ENCODE results near the gene OSBPL7.
A peak's percentile ranks its signal among the peaks of the same experiment; 100 is the strongest.

OSBPL7 gene

DNA sequence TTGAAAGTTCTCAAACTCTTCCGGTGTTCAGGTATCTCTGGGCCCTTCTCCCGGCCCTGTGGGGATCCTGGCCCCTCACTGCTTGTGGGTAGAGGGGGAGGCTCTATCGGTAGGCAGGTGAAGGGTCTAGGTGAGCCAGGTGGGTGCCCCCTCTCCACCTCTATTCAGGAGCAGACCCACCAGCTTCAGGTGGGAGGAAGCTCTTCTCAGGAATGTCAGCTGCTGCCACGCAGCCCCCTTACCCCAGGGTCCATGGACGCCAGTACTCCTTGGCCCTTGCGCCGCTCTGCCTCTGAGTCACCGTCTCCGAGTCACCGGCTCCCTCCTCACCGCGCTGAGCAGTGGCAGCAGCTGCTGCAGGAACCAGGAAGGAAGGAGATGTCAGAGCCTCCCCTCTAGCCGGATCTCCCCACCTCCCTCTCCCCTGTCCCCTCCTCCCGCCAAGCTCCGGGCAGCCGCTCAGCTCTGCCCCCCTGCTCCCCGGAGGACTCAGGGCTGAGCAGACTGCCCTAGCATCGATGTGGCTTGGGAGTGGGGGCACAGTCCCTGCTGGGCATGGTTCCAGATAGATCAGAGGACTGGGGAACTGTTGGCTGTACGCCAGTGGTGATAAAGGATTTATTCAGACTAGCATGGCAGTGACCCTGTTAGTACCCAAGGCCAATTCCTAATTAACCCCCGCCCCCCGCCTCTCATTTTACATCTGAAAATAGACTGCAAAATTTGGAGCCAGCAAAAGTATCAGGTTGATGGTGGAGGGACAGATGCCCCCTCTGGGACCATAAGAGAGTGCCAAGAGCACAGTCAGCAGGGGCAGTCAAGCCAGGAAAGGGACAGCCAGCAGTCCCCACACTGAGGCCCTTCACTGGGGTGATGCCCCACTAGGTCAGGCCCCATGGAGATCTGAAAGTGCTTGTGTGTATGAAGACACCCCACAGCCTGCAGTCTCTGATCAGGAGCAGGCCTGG lies at the start of gene OSBPL7:
Gene OSBPL7 (minus strand): TSS at position 371 of the 968 bp plus-strand sequence. CDS start 1,516 bp downstream, outside the sequence.
- DNase-seq, result peak; percentile 89

GRCh38 chr17:47871048-47871447 lies 49.5 kb upstream of the OSBPL7 start:
- DNase-seq, result no peak

- DNase-seq, result no peak
Measured at GRCh38 chr17:47870056-47870455, 48.5 kb upstream of the OSBPL7 start.

GRCh38 chr17:47869114-47869513 lies 47.5 kb upstream of the OSBPL7 start:
- no peak for DNase-seq

DNA sequence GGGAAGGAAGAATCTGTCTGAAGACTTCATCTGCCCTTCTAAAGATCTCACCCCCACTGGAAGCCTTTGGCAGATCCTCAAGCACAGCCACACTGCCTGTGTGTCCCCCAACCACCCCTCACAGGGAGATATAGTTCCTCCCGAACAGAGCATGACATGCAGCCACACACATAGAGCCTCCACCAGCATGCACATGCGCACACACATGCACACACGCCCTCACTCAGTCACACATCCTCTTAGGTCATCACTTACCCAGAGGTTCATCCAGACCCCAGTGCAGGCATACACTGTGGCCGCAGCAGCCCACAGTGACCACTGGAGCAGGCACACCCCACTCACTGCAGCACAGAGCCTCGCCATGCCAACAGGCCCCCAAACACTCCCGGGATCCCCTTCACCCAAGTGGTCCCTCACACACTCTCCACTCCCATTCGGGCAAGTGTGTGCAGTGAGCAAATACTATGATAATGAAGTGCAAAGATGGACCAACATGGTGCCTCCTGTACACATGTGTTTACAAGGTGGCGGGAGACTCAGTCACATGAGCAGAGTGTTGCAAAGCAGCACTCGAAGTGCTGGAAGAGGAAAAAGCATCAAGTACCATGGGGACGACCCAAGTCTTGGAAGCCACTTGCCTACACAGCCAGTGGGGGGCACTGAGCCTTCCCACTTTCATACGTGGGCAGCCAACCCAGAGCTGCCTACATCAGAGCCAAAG lies 46.4 kb upstream of the OSBPL7 start:
- no peak for DNase-seq

DNA sequence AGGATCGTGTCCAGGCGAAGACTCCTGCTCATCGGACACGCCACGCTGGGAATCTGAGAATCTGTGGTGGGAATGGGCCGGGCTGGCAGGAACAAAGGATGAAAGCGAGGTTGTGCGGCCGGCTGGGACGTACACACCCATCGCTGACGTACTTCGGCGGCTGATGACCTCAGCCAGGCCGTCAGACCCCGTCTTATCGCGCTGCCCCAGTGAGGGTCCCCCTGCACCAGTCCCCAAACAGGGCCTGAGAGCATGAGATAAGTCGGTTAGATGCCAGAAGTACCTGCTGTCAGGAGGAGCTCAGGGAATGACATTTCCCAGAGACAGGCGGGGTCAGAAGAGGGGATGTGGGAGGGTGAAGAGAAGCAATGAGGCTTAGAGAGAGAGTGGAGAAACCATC lies 45.3 kb upstream of the OSBPL7 start:
- DNase-seq, result no peak

GRCh38 chr17:47864791-47865216 lies 43.2 kb upstream of the OSBPL7 start:
- DNase-seq, result no peak

GRCh38 chr17:47862621-47863440 lies 41.2 kb upstream of the OSBPL7 start:
- DNase-seq, result no peak

GRCh38 chr17:47860386-47860785 lies 38.8 kb upstream of the OSBPL7 start:
- DNase-seq, result no peak

GRCh38 chr17:47857551-47858455 lies 36.2 kb upstream of the OSBPL7 start:
- DNase-seq, result no peak

- DNase-seq, result no peak
Measured at GRCh38 chr17:47856830-47857229, 35.2 kb upstream of the OSBPL7 start.

DNA sequence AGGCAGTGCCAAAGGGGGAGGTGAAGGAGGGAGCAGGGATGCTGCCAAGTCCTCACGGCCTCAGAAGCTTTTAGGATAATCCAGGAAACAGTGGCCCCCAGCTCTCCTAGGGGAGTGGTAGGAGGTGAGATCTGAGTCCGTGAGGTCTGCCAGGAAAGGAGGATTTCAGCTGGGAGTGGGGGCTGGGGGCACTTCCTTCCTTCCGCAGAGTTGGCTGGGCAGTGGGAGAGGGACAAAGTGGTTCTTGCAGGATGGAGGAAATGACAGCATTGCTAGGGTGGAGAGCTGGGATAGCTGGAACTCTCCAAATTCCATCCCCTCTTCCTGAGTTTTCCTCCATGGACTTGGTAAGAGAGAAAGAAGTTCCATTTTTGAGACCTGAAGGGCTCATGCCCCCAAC lies 34.1 kb upstream of the OSBPL7 start:
- DNase-seq, result no peak

DNA sequence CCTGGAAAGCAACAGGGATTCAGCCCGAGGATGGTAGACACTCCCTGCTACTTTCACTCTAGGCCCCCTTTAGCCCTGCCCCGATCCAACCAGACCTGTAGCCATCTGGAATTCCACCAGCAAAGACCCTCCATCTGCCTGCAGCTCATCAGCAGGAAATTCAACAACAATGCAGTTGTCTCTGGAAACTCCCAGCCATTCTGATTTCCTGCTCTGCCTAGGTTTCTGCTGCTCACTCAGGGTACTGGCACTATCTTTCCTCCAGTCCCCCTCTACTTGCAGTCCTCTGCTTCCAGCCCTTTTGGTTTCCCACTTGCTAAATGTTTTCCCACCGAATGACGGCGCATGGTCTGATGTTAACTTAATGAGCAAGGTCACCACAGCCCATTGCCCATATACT lies 32.0 kb upstream of the OSBPL7 start:
- no peak for DNase-seq

DNA sequence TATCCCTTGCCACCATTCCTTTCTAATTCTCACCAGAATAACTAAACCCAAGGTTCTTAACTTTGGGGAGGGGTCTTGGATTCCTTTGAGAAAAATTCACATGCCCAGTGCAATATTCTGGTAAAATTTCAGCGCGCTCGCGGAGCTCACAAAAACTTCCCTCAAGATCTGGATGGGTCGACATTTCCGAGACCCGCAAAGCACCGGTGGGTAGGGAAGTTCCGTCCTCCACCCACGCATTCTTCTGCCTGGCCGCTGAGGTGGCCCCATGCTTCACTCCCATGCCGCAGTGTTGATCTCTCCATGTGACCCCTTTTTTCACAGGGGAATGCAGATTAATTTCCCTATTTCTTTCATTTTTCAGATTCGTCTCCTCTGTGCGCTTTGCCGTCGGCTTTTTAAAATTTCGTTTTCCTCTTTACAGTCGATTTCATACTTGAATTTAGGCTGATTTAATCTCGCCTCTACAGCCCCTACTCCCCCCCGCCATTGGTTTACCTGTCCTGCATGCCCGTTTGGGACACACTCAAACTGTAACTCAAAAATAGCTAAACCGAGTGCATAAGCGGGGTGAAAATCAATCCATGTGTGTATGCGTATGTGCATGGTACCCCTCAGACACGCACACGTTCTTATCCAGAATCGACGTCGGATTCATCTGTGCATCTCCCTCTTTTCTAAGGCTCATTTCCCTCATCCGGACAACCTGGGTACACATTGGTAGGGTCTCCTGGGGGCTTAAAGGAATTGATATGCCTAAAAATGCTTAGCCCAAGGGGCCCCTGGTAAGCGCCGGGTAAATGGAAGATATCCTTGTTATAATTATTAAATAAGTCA lies 30.7 kb upstream of the OSBPL7 start:
- no peak for DNase-seq

GRCh38 chr17:47851764-47852112 lies 30.1 kb upstream of the OSBPL7 start:
- no peak for DNase-seq

DNA sequence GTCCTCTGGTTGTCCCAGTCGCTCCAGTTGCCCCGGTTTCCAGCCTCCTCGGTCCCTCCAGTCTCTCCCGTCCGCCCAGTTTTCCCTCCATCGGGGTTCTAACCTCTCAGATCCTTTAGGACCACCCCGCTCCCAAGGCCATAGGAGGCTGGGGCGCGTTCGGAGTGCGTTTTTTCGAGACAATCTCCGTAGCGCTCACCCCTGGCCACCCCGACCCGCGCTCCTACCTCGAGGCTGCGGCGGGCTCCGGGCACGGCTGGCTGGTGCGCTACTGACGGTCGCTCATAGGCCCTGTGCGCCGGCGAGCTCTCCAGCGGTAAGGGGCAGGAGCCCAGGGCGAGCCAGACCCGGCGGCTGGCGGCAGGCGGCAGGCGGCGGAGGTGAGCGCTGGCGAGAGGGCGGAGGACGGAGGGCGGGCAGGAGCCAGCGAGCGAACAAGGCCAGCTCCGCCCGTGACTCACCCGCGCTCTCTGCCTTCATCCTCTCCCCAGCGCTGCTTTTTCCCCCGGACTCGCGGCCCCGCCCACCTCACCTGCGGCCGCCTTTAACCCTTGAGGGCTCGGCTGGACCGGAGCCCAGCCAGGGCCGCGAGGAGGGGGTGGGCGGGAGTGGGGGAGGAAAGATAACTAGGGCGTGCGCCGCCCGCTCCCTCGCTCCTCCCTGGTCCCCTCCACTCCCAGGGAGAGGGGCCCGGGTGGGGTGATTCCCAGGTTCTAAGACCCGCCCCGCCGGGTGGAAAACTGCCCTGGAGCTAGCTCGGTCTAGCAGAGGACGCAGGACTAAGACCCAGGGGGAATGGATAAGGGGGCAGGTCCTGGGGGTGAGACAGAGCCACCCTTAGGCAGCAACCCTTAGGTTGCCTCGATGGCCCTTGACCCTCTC lies 29.3 kb upstream of the OSBPL7 start, which contains the start of gene SP6:
Gene SP6 (minus strand): TSS at position 472 of the 882 bp plus-strand sequence. CDS start 2,734 bp downstream, outside the sequence.
- DNase-seq, result peak; percentile 85

- no peak for DNase-seq
Measured at GRCh38 chr17:47850373-47850691, 28.7 kb upstream of the OSBPL7 start.

DNA sequence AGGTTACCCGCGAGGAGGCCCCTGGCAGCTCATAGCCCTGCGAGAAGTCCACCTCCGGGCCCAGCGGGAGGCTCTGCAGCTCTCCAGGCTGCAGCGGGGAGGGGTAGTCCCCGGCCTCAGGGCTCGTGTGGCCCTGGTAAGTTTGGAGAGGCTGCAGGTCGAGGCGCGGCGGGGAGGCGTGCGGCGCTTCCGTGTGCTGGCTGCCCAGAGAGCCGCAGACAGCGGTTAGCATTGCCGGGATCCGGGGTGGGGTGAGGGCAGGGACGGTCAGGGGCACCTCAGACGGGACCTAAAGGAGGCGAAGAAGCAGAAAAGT lies 26.6 kb upstream of the OSBPL7 start:
- no peak for DNase-seq

DNA sequence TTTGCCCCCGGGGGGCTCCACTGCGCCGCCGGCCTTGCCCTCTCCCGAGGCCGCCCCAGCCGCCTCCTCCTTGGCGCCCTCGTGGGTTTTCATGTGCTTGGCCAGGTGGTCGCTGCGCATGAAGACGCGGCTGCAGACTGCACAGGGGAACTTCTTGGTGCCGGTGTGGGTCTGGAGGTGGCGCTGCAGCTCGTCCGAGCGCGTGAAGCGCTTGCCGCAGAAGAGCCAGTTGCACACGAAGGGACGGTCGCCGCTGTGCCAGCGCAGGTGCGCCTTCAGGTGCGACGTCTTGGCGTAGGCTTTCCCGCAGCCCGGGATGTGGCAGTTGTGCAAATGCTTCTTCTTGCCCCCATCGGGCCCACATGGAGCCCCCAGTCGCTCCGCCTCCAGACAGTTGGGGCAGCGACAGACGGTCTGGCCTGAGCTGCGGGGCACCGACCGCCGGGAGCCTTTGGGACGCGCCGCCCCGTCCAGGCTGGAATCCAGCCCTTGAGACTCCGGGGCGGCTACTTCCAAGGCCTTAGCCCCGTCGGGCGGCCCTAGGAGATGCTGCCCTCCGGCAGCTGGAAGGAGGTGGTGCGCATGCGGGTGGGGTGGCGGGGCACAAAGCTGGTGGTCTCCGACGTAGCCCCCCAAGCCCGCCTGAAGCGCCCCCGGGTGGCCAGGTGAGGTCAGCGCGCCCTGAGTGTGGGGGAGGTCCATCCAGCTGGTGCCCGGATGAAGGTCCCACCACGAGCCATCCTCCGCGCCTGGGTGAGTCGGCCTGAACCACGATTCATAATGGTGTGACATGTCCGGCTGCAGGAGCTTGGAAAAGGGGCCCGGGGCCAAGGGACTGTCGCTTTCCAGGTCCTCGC lies 26.0 kb upstream of the OSBPL7 start:
- peak; percentile 48 for DNase-seq
